SK-N-SH treated with all-trans-retinoic acid at 6 μM for 48 hours (cell line): ENCODE measurements around the gene JAML.

Experiments
- ATAC-seq: fragments of 200-7000 bp; cut with Tn5 transposase; 3 replicates; pipeline ENCODE4 v1.9.1; 2020; ENCODE audit warnings: mild to moderate bottlenecking, moderate library complexity
- ARNTL ChIP-seq: fragments of 450-650 bp; formaldehyde crosslinking; IDR thresholded peaks from 2 replicates; pipeline ENCODE4 v1.5.0; 2020; ENCODE audit warnings: low read depth, mild to moderate bottlenecking, moderate library complexity, borderline replicate concordance
- BACH2 ChIP-seq: fragments of 250-450 bp; sonication (Bioruptor Pico); IDR thresholded peaks from 2 replicates; pipeline ENCODE4 v1.9.0; 2021; ENCODE audit warnings: mild to moderate bottlenecking, borderline replicate concordance
- CSDC2 ChIP-seq: fragments of 250-450 bp; sonication (Bioruptor Pico); IDR thresholded peaks from 2 replicates; pipeline ENCODE4 v1.5.0; 2020; ENCODE audit warnings: mild to moderate bottlenecking, moderate library complexity
- ESRRG ChIP-seq: fragments of 250-450 bp; sonication (Bioruptor Pico); IDR thresholded peaks from 2 replicates; pipeline ENCODE4 v1.6.1; 2021; ENCODE audit warnings: mild to moderate bottlenecking
- GLIS3 ChIP-seq: fragments of 250-450 bp; sonication (Bioruptor Pico); IDR thresholded peaks from 2 replicates; pipeline ENCODE4 v1.5.0; 2020; ENCODE audit warnings: mild to moderate bottlenecking, moderate library complexity
- ISL1 ChIP-seq: fragments of 250-450 bp; sonication (Bioruptor Pico); IDR thresholded peaks from 2 replicates; pipeline ENCODE4 v2.1.2; 2022; ENCODE audit warnings: mild to moderate bottlenecking, moderate library complexity
- OSR1 ChIP-seq: fragments of 250-450 bp; sonication (Bioruptor Pico); IDR thresholded peaks from 2 replicates; pipeline ENCODE4 v1.8.0; 2022; ENCODE audit warnings: moderate library complexity, mild to moderate bottlenecking, inconsistent platforms
- PPARA ChIP-seq: fragments of 250-450 bp; sonication (Bioruptor Pico); IDR thresholded peaks from 2 replicates; pipeline ENCODE4 v1.5.0; 2020; ENCODE audit warnings: mild to moderate bottlenecking, borderline replicate concordance
- RARB ChIP-seq: fragments of 250-450 bp; sonication (Bioruptor Pico); IDR thresholded peaks from 2 replicates; pipeline ENCODE4 v1.8.0; 2021; ENCODE audit warnings: mild to moderate bottlenecking, moderate library complexity
- SNAI2 ChIP-seq: fragments of 250-450 bp; sonication (Bioruptor Pico); IDR thresholded peaks from 2 replicates; pipeline ENCODE4 v1.5.0; 2020; ENCODE audit warnings: mild to moderate bottlenecking, moderate library complexity
- TCF4 ChIP-seq: fragments of 250-450 bp; sonication (Bioruptor Pico); IDR thresholded peaks from 2 replicates; pipeline ENCODE4 v1.8.0; 2021; ENCODE audit warnings: mild to moderate bottlenecking, moderate library complexity, borderline replicate concordance
- TOX ChIP-seq: fragments of 250-450 bp; sonication (Bioruptor Pico); IDR thresholded peaks from 2 replicates; pipeline ENCODE4 v1.8.0; 2021; ENCODE audit warnings: mild to moderate bottlenecking, moderate library complexity, borderline replicate concordance
- ZC3H10 ChIP-seq: fragments of 250-450 bp; sonication (Bioruptor Pico); IDR thresholded peaks from 2 replicates; pipeline ENCODE4 v1.5.1; 2021; ENCODE audit warnings: mild to moderate bottlenecking, moderate library complexity
- ZFP3 ChIP-seq: fragments of 250-450 bp; sonication (Bioruptor Pico); IDR thresholded peaks from 2 replicates; pipeline ENCODE4 v1.5.0; 2020; ENCODE audit warnings: mild to moderate bottlenecking, moderate library complexity
- ZFP30 ChIP-seq: fragments of 450-650 bp; formaldehyde crosslinking; IDR thresholded peaks from 2 replicates; pipeline ENCODE4 v1.5.0; 2022; ENCODE audit warnings: mild to moderate bottlenecking, moderate library complexity
- ZNF70 ChIP-seq: fragments of 450-650 bp; formaldehyde crosslinking; IDR thresholded peaks from 2 replicates; pipeline ENCODE4 v1.5.0; 2020; ENCODE audit warnings: mild to moderate bottlenecking, moderate library complexity
- TF ChIP-seq, protein P1 (sequence below): fragments of 250-450 bp; sonication (Bioruptor Pico); IDR thresholded peaks from 2 replicates; pipeline ENCODE4 v1.5.0; 2020; ENCODE audit warnings: mild to moderate bottlenecking, moderate library complexity
- TF ChIP-seq, protein P2 (sequence below): fragments of 250-450 bp; sonication (Bioruptor Pico); IDR thresholded peaks from 2 replicates; pipeline ENCODE4 v1.8.0; 2021; ENCODE audit warnings: low read depth, mild to moderate bottlenecking, moderate library complexity, borderline replicate concordance
- TF ChIP-seq, protein P3 (sequence below): fragments of 250-450 bp; sonication (Bioruptor Pico); IDR thresholded peaks from 2 replicates; pipeline ENCODE4 v1.8.0; 2020; ENCODE audit warnings: mild to moderate bottlenecking, moderate library complexity, borderline replicate concordance
- TF ChIP-seq, protein P4 (sequence below): fragments of 250-450 bp; sonication (Bioruptor Pico); IDR thresholded peaks from 2 replicates; pipeline ENCODE4 v1.5.1; 2021; ENCODE audit warnings: mild to moderate bottlenecking, moderate library complexity

The JAML gene

GRCh38 chr11:118154641-118155040 is 70.2 kb downstream of the JAML start:
- no peak for ATAC-seq
- TF ChIP-seq ISL1 (no peak), ESRRG (no peak), RARB (no peak), TOX (CRISPR knock-in tag) (no peak)
- TF ChIP-seq, protein P1, sequence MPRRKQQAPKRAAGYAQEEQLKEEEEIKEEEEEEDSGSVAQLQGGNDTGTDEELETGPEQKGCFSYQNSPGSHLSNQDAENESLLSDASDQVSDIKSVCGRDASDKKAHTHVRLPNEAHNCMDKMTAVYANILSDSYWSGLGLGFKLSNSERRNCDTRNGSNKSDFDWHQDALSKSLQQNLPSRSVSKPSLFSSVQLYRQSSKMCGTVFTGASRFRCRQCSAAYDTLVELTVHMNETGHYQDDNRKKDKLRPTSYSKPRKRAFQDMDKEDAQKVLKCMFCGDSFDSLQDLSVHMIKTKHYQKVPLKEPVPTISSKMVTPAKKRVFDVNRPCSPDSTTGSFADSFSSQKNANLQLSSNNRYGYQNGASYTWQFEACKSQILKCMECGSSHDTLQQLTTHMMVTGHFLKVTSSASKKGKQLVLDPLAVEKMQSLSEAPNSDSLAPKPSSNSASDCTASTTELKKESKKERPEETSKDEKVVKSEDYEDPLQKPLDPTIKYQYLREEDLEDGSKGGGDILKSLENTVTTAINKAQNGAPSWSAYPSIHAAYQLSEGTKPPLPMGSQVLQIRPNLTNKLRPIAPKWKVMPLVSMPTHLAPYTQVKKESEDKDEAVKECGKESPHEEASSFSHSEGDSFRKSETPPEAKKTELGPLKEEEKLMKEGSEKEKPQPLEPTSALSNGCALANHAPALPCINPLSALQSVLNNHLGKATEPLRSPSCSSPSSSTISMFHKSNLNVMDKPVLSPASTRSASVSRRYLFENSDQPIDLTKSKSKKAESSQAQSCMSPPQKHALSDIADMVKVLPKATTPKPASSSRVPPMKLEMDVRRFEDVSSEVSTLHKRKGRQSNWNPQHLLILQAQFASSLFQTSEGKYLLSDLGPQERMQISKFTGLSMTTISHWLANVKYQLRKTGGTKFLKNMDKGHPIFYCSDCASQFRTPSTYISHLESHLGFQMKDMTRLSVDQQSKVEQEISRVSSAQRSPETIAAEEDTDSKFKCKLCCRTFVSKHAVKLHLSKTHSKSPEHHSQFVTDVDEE (CRISPR knock-in tag) = no peak

DNA sequence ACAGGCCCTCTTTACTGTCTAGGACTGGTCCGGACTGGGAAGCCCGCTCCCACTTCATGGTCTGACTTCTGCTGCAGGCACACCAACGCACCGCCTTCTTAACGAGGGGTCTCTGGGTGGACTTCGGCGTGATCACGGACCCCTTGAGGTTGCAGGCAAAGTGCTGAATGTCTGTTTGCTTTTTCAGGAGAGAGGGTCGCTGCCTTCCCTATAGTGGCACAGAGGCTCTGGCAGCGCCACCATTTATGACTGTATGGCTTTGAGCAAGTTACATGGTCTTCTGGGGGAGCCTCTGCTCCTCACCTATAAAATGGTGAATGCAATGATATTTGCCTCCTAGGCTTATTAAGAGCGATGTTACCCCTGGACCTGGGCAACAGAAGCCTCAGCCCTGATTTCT is 70.8 kb downstream of the JAML start:
- TF ChIP-seq PPARA (CRISPR knock-in tag) (no peak), RARB (no peak), ISL1 (no peak), ZC3H10 (CRISPR knock-in tag) (no peak), TCF4 (CRISPR knock-in tag) (no peak), ZNF70 (CRISPR knock-in tag) (no peak), ARNTL (CRISPR knock-in tag) (no peak), OSR1 (CRISPR knock-in tag) (no peak), CSDC2 (CRISPR knock-in tag) (no peak), SNAI2 (CRISPR knock-in tag) (no peak), ZFP30 (CRISPR knock-in tag) (no peak), ESRRG (no peak)
- TF ChIP-seq, protein P2, sequence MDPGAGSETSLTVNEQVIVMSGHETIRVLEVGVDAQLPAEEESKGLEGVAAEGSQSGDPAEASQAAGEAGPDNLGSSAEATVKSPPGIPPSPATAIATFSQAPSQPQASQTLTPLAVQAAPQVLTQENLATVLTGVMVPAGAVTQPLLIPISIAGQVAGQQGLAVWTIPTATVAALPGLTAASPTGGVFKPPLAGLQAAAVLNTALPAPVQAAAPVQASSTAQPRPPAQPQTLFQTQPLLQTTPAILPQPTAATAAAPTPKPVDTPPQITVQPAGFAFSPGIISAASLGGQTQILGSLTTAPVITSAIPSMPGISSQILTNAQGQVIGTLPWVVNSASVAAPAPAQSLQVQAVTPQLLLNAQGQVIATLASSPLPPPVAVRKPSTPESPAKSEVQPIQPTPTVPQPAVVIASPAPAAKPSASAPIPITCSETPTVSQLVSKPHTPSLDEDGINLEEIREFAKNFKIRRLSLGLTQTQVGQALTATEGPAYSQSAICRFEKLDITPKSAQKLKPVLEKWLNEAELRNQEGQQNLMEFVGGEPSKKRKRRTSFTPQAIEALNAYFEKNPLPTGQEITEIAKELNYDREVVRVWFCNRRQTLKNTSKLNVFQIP (CRISPR knock-in tag) = no peak
- TF ChIP-seq, protein P3, sequence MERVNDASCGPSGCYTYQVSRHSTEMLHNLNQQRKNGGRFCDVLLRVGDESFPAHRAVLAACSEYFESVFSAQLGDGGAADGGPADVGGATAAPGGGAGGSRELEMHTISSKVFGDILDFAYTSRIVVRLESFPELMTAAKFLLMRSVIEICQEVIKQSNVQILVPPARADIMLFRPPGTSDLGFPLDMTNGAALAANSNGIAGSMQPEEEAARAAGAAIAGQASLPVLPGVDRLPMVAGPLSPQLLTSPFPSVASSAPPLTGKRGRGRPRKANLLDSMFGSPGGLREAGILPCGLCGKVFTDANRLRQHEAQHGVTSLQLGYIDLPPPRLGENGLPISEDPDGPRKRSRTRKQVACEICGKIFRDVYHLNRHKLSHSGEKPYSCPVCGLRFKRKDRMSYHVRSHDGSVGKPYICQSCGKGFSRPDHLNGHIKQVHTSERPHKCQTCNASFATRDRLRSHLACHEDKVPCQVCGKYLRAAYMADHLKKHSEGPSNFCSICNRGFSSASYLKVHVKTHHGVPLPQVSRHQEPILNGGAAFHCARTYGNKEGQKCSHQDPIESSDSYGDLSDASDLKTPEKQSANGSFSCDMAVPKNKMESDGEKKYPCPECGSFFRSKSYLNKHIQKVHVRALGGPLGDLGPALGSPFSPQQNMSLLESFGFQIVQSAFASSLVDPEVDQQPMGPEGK = no peak
- TF ChIP-seq, protein P1 (CRISPR knock-in tag) = no peak
- TF ChIP-seq, all 23 proteins: peak for 0
- no peak for ATAC-seq

DNA sequence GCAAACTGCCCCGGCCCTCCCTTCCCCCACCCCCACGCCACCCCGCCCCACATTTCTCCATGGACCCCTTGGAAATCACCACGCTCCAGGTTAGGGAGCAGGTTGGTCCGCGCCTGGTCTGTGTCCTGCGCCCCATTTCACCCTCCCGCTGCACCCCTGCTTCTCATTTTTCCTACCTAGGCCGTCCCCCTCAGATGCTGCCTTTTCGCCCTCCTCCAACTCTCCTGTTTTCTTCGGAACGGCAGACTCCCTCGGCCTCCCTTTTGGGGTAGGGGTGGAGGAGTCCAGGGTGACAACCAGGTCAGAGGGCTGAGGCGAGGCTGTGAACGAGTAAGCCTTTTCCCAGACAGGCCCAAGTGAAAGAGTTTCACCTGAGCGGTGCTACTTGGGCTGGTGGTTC is 71.3 kb downstream of the JAML start:
- no peak for TF ChIP-seq ZFP3
- TF ChIP-seq, protein P4, sequence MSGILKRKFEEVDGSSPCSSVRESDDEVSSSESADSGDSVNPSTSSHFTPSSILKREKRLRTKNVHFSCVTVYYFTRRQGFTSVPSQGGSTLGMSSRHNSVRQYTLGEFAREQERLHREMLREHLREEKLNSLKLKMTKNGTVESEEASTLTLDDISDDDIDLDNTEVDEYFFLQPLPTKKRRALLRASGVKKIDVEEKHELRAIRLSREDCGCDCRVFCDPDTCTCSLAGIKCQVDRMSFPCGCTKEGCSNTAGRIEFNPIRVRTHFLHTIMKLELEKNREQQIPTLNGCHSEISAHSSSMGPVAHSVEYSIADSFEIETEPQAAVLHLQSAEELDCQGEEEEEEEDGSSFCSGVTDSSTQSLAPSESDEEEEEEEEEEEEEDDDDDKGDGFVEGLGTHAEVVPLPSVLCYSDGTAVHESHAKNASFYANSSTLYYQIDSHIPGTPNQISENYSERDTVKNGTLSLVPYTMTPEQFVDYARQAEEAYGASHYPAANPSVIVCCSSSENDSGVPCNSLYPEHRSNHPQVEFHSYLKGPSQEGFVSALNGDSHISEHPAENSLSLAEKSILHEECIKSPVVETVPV = no peak
- no peak for TF ChIP-seq BACH2
- no peak for TF ChIP-seq GLIS3
- no peak for TF ChIP-seq RARB
- TF ChIP-seq PPARA (CRISPR knock-in tag) = no peak
- TF ChIP-seq CSDC2 (CRISPR knock-in tag) = no peak
- TF ChIP-seq TCF4 (CRISPR knock-in tag) = no peak
- TF ChIP-seq, protein P1 (CRISPR knock-in tag) = no peak
- ATAC-seq = no peak
